ENCODE measurements around the gene GRIP2.

Gene GRIP2

DNA sequence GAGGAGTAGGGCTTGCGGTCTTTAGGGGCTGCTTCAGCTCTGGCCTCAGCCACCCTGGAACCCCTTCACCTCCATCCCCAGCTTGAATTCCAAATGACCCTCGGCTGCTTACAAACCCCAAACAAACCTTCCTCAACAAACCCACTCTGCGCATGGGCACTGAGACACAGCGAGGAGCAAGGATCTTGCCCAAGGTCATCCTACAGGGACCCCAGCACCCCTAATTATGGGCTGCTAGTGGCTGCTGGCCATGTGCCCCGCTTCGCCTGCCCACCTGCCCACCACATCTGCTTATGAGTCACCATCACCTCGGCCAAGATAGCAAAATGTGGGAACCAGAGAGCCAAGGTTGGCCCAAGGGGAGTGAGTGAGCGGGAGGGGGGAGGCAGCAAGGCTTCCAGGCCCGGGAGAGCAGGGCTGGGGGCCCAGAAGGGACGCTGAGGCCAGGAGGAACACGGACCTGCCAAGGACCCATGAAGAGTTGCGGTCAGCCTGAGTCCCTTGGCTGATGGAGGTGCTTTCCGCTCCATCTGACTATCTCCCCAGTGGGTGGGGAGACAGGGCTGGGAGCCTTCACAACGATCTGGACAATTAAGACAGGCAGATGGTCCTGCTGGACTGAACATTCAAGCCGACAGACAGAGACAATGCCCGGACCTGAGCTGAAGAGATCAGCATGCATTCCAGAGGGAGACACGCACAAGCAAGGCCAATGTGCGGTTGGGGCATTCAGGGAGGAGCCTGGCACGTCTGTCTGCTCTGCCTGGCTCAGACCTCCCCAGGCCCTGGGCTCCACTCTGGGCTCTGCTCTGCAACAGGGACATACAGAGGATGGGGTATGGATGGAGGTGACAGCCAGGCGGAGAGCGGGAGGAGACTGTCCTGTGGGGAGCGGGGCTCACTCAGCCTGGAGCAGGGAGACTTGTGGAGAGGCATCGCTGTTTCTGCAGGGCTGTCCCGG, 10.8 kb upstream of the GRIP2 start:
- no peaks in the 10 kb centered on the region for H3K36me3 ChIP-seq (ENCODE audit: control insufficient read depth, insufficient read depth, low read length)
- no peaks in the 10 kb centered on the region for H3K9me3 ChIP-seq (ENCODE audit: control insufficient read depth, low read length)
- no peak overlapping the region for H2AFZ ChIP-seq
- H3K9ac ChIP-seq: no peak overlapping the region
- no peaks in the 10 kb centered on the region for H3K4me1 ChIP-seq
- H3K27me3 ChIP-seq (ENCODE audit: control insufficient read depth, insufficient read depth, low read length): no peaks in the 10 kb centered on the region
- no peaks in the 10 kb centered on the region for H3K79me2 ChIP-seq
- no peak overlapping the region for H3K27ac ChIP-seq
- H3K4me2 ChIP-seq (ENCODE audit: low read length): no peak overlapping the region
- H3K4me3 ChIP-seq (ENCODE audit: low read depth, low read length): no peak overlapping the region
- TF ChIP-seq, protein P1, sequence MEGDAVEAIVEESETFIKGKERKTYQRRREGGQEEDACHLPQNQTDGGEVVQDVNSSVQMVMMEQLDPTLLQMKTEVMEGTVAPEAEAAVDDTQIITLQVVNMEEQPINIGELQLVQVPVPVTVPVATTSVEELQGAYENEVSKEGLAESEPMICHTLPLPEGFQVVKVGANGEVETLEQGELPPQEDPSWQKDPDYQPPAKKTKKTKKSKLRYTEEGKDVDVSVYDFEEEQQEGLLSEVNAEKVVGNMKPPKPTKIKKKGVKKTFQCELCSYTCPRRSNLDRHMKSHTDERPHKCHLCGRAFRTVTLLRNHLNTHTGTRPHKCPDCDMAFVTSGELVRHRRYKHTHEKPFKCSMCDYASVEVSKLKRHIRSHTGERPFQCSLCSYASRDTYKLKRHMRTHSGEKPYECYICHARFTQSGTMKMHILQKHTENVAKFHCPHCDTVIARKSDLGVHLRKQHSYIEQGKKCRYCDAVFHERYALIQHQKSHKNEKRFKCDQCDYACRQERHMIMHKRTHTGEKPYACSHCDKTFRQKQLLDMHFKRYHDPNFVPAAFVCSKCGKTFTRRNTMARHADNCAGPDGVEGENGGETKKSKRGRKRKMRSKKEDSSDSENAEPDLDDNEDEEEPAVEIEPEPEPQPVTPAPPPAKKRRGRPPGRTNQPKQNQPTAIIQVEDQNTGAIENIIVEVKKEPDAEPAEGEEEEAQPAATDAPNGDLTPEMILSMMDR (IDR thresholded peaks at IDR 0.05): no peak

DNA sequence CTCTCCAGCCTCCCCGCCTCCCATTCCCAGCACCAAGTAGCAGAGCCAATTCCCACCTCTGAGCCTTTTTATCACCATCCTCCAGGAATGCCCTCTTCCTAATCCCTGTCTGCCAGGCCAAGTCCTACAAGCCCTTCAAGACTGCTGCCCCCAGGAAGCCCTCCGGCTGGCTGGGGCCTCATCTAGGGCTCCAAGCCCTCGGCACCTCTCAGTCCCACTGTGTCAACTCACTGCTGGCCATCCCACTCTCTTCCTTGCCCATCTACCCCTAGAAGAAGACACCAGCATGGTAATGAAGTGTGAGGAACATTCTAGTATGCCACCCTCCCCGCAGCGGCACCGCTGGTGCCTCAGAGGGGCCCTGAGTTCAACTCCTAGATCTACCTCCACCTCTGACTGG, 10.0 kb upstream of the GRIP2 start:
- no peak overlapping the region for H3K27ac ChIP-seq
- H3K4me2 ChIP-seq (ENCODE audit: low read length): no peak overlapping the region
- no peaks in the 10 kb centered on the region for H3K4me1 ChIP-seq
- H3K9ac ChIP-seq: no peak overlapping the region
- no peaks in the 10 kb centered on the region for H3K79me2 ChIP-seq
- H2AFZ ChIP-seq: no peak overlapping the region
- no peak overlapping the region for H3K4me3 ChIP-seq (ENCODE audit: low read depth, low read length)
- H3K9me3 ChIP-seq (ENCODE audit: control insufficient read depth, low read length): no peaks in the 10 kb centered on the region
- TF ChIP-seq, protein P1 (IDR thresholded peaks at IDR 0.05): no peak
- no peaks in the 10 kb centered on the region for H3K36me3 ChIP-seq (ENCODE audit: control insufficient read depth, insufficient read depth, low read length)
- no peaks in the 10 kb centered on the region for H3K27me3 ChIP-seq (ENCODE audit: control insufficient read depth, insufficient read depth, low read length)

DNA sequence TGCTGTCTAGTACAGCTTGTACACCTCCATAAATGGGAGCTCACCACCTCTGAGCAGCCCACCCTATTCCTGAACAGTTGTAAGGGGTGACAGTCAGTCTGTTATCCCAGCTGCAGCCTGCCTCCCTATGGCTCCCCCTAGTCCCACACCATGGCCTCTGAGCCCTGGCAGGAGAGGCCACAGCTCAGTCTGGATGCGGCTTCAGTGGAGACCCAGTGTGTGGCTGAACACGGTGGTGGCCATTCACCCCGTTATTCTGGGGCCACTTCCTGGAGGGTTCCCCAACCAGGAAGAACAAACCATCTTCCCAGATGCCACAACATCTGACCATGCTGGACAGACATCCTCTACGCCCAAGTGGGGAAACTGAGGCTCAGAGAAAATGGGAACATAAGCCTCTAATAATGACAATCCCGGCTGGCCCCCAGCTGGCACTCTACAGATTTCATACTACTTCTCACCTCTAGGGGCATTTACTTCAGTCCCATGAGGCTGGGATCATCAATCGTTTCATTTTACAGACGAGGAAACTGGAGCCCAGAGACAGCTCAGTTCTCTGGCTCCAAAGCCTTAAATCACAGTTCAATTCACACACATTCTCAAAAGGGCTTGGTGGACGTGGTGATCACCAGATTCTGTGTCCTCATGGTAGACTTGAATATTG, 9.2 kb upstream of the GRIP2 start:
- H3K4me3 ChIP-seq (ENCODE audit: low read depth, low read length): no peak overlapping the region
- TF ChIP-seq, protein P1 (IDR thresholded peaks at IDR 0.05): no peak
- H3K4me1 ChIP-seq: no peaks in the 10 kb centered on the region
- H3K9me3 ChIP-seq (ENCODE audit: control insufficient read depth, low read length): no peaks in the 10 kb centered on the region
- H3K27ac ChIP-seq: no peak overlapping the region
- H3K9ac ChIP-seq: no peak overlapping the region
- no peak overlapping the region for H3K4me2 ChIP-seq (ENCODE audit: low read length)
- H3K36me3 ChIP-seq (ENCODE audit: control insufficient read depth, insufficient read depth, low read length): no peaks in the 10 kb centered on the region
- H3K27me3 ChIP-seq (ENCODE audit: control insufficient read depth, insufficient read depth, low read length): no peaks in the 10 kb centered on the region
- no peaks in the 10 kb centered on the region for H3K79me2 ChIP-seq
- no peak overlapping the region for H2AFZ ChIP-seq

DNA sequence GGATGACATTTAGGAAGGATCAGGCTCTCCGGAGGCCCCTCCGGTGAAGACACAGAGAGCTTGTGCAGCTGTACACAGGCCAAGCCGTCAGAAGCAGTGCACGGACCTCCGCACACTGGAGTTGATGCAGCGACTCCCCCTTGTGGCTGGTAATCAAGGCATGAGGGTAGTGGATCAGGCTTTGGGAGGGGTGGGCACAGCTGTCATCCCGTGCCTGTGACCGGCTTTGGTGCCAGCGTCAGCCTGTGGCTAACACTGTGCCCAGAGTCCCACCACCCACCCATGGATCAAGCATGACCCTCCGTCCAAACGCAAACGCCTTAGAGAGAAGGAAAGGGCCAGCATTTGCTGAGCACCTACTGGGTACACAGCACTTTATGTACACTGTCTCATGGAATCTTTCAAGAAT, 8.2 kb upstream of the GRIP2 start:
- TF ChIP-seq, protein P1 (IDR thresholded peaks at IDR 0.05): peak; percentile 53
- Histone ChIP-seq H3K4me2 (ENCODE audit: low read length) (no peak overlapping the region), H3K79me2 (no peaks in the 10 kb centered on the region), H3K4me1 (no peaks in the 10 kb centered on the region), H3K27me3 (ENCODE audit: control insufficient read depth, insufficient read depth, low read length) (no peaks in the 10 kb centered on the region), H3K9me3 (ENCODE audit: control insufficient read depth, low read length) (no peaks in the 10 kb centered on the region), H3K4me3 (ENCODE audit: low read depth, low read length) (no peak overlapping the region), H3K9ac (no peak overlapping the region), H2AFZ (no peak overlapping the region), H3K36me3 (ENCODE audit: control insufficient read depth, insufficient read depth, low read length) (no peaks in the 10 kb centered on the region), H3K27ac (no peak overlapping the region)
